GM12878 (cell line): ENCODE measurements around the gene GALNT18. TPM values are rescaled to one million over a fixed set of nuclear protein-coding genes. Genes with fewer than 3 reads are reported as not detected.

ENCODE experiments used
- ATAC-seq: fragments of 200-7000 bp; cut with Tn5 transposase; 3 replicates; pipeline ENCODE4 v1.9.1; 2020; ENCODE audit warnings: mild to moderate bottlenecking, moderate library complexity
- BruUV-seq: library from RNA; stranded (reverse); fragments of 400-500 nt; replicated peaks from 2 replicates; lab custom pipeline; 2021; lab: Mats Ljungman, UMichigan
- CTCF ChIA-PET: fragments of 300-600 bp; sonication (Branson Sonifier 250); formaldehyde crosslinking; extraction: SDS; loops from one replicate; lab custom pipeline; 2021; ENCODE audit warnings: inconsistent platforms; lab: Yijun Ruan, JAX
- POLR2A ChIA-PET: fragments of 350-600 bp; formaldehyde crosslinking; extraction: SDS; loops from one replicate; lab custom pipeline; 2021; ENCODE audit warnings: inconsistent platforms; lab: Charles Lee
- RAD21 ChIA-PET: fragments of 300-600 bp; sonication (Branson Sonifier 250); formaldehyde crosslinking; loops from one replicate; lab custom pipeline; 2023; ENCODE audit warnings: antibody characterized with exemption; ENCODE audit not compliant: unreplicated experiment; lab: Charles Lee
- SMC1A ChIA-PET: fragments of 300-600 bp; sonication (Branson Sonifier 250); formaldehyde crosslinking; loops from one replicate; lab custom pipeline; 2023; ENCODE audit not compliant: unreplicated experiment, uncharacterized antibody; lab: Charles Lee
- DNase-seq: peaks from one replicate; pipeline ENCODE4 v3.0.0-alpha.2; 2011; ENCODE audit warnings: low read depth, low spot score
- FAIRE-seq: peaks from 3 replicates; lab custom pipeline; 2011; peaks lifted over from hg19 to GRCh38; lab: Jason Lieb, UNC
- H2AFZ ChIP-seq: 2 replicates; pipeline ENCODE4 v1.6.0; 2011; ENCODE audit warnings: low read depth, low read length, control low read depth; ENCODE audit not compliant: control insufficient read depth
- H3K27ac ChIP-seq: 2 replicates; pipeline ENCODE4 v1.5.1; 2011; ENCODE audit warnings: control low read depth; ENCODE audit not compliant: control insufficient read depth, insufficient read depth
- H3K27me3 ChIP-seq, 2 experiments: replicated peaks in 1 of 2; 2 replicates each; pipeline versions ENCODE4 v1.6.0 to v1.6.1; 2011; ENCODE audit warnings: low read length in 1 of 2; ENCODE audit not compliant: control insufficient read depth in 2 of 2, insufficient read depth in 2 of 2
- H3K36me3 ChIP-seq, 2 experiments: 2 replicates each; pipeline ENCODE4 v1.5.1; 2011; ENCODE audit warnings: low read length in 1 of 2; ENCODE audit not compliant: control insufficient read depth in 2 of 2, insufficient read depth in 2 of 2
- H3K4me1 ChIP-seq: 2 replicates; pipeline ENCODE4 v1.6.1; 2011; ENCODE audit warnings: mild to moderate bottlenecking, low read length, moderate library complexity, mixed read lengths; ENCODE audit not compliant: control insufficient read depth, insufficient read depth
- H3K4me2 ChIP-seq: 2 replicates; pipeline ENCODE4 v1.6.0; 2011; ENCODE audit warnings: control low read depth; ENCODE audit not compliant: control insufficient read depth, insufficient read depth
- H3K4me3 ChIP-seq: fragments of 200-600 bp; sonication (generic); 2 replicates; pipeline ENCODE4 v1.5.1; 2016
- H3K79me2 ChIP-seq: 2 replicates; pipeline ENCODE4 v1.6.0; 2011; ENCODE audit warnings: low read length; ENCODE audit not compliant: control insufficient read depth, insufficient read depth
- H3K9ac ChIP-seq: 2 replicates; pipeline ENCODE4 v1.8.0; 2011; ENCODE audit warnings: low read length, control low read depth, mixed read lengths; ENCODE audit not compliant: control insufficient read depth, insufficient read depth
- H3K9me3 ChIP-seq: replicated peaks from 3 replicates; pipeline ENCODE4 v1.5.1; 2011; ENCODE audit warnings: mild to moderate bottlenecking, low read length; ENCODE audit not compliant: control insufficient read depth, insufficient read depth
- H4K20me1 ChIP-seq: 2 replicates; pipeline ENCODE4 v1.6.0; 2011; ENCODE audit not compliant: control insufficient read depth, insufficient read depth
- JUNB ChIP-seq: IDR thresholded peaks from 2 replicates; pipeline ENCODE4 v1.6.1; 2016; ENCODE audit warnings: antibody characterized with exemption, mild to moderate bottlenecking
- RELB ChIP-seq: fragments of 450-650 bp; IDR thresholded peaks from 2 replicates; pipeline ENCODE4 v1.6.1; 2017; ENCODE audit warnings: low read depth, mild to moderate bottlenecking, moderate library complexity
- USF2 ChIP-seq: IDR thresholded peaks from 2 replicates; pipeline ENCODE4 v1.6.1; 2011; ENCODE audit warnings: low read depth, low read length, improper control_type of control experiment, borderline replicate concordance
- in situ Hi-C: fragments of 300-500 bp; cut with MboI; formaldehyde crosslinking; loops from 9 replicates; pipeline ENCODE4 v1.14.3; 2018; ENCODE audit warnings: mixed read lengths
- intact Hi-C: fragments of 100-400 bp; cut with micrococcal nuclease; formaldehyde crosslinking; loops from one replicate; pipeline ENCODE4 v1.14.2; 2022; ENCODE audit not compliant: unreplicated experiment
- polyA plus RNA-seq, 11 experiments: library from polyadenylated mRNA; depleted of rRNA in 4 of 11; unstranded in 6 of 11; stranded (reverse) in 5 of 11; fragments of >200 nt; fragmentation: Nextera tagmentation in 4 of 11; fragmentation: Illumina TruSeq in 1 of 11; extraction: Ambion mirVana in 4 of 11; extraction: Trizol in 1 of 11; gene quantifications; 1 replicate in 1 of 11; 2 replicates in 10 of 11; pipeline versions ENCODE4 v1.2.1 to v1.2.3, GENCODE V29; 2011 to 2016; ENCODE audit warnings: inconsistent platforms in 2 of 11, missing spikeins in 2 of 11, low read depth in 1 of 11
- total RNA-seq, 4 experiments: library from RNA; depleted of rRNA in 3 of 4; stranded (reverse); fragments of >200 nt in 3 of 4; fragmentation: Illumina TruSeq in 1 of 4; extraction: Trizol in 1 of 4; gene quantifications; 2 replicates each; pipeline versions ENCODE4 v1.2.1 to v1.2.3, GENCODE V29; 2013 to 2021

Gene GALNT18
- total and polyA plus RNA-seq, 10 of the 15 experiments (the other 5 are each of a cell fraction or from before 2014, with no cell fraction given): 1.2 to 14.2 (median 6.3) TPM

- TF ChIP-seq RELB (no peak), USF2 (no peak)
Observed at GRCh38 chr11:11505190-11505589, 116.6 kb downstream of the GALNT18 start (continued).

GRCh38 chr11:11504071-11504470 is 117.7 kb downstream of the GALNT18 start:
- in situ Hi-C loops: no loop called here
- no peak overlapping the region for H3K4me2 ChIP-seq
- no peak overlapping the region for H3K4me3 ChIP-seq
- SMC1A ChIA-PET: no interaction called here
- no peaks in the 10 kb centered on the region for H4K20me1 ChIP-seq
- POLR2A ChIA-PET: no interaction called here
- no TSS peak for BruUV-seq
- DNase-seq: no peak
- CTCF ChIA-PET: interaction anchor here (0.6 to 0.8 kb wide), 2 partner anchors 133 to 162 kb away, joined by 4 read pairs; no protein-coding TSS in a partner anchor
- no peak overlapping the region for H3K9ac ChIP-seq
- H3K79me2 ChIP-seq: no peaks in the 10 kb centered on the region; the same call in none of the 2 replicates
- no peak overlapping the region for H2AFZ ChIP-seq
- H3K4me1 ChIP-seq: no peaks in the 10 kb centered on the region
- intact Hi-C loops: no loop called here
- no peak for ATAC-seq
- RAD21 ChIA-PET: no interaction called here
- TF ChIP-seq JUNB: no peak
- TF ChIP-seq, all 136 proteins: peak for 0
- H3K27ac ChIP-seq: no peak overlapping the region
- FAIRE-seq: no peak
- no peaks in the 10 kb centered on the region for H3K27me3 ChIP-seq
- no peaks in the 10 kb centered on the region for H3K9me3 ChIP-seq
- no peaks in the 10 kb centered on the region; a peak in 1 of 4 replicates for H3K36me3 ChIP-seq
